HG02759 (cell line): ENCODE results near the gene NNAT.
"Not testable (repeated sequence)": the region's sequence is repeated elsewhere in the genome, so short reads cannot be mapped to it uniquely, and the experiment has no call there.

Source experiments
- ATAC-seq: cut with Tn5 transposase; IDR thresholded peaks from one replicate; pipeline ENCODE4 v1.9.1; 2021; ENCODE audit warnings: mild to moderate bottlenecking, moderate library complexity; ENCODE audit not compliant: unreplicated experiment

NNAT gene, protein sequence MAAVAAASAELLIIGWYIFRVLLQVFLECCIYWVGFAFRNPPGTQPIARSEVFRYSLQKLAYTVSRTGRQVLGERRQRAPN

GRCh38 chr20:37521061-37521771 lies at the start of gene NNAT:
Gene NNAT (plus strand): TSS chr20:37521250. CDS start chr20:37521332, 82 bp downstream.
- ATAC-seq = no peak

GRCh38 chr20:37471741-37472235 lies 49.3 kb upstream of the NNAT start:
- ATAC-seq = no peak

DNA sequence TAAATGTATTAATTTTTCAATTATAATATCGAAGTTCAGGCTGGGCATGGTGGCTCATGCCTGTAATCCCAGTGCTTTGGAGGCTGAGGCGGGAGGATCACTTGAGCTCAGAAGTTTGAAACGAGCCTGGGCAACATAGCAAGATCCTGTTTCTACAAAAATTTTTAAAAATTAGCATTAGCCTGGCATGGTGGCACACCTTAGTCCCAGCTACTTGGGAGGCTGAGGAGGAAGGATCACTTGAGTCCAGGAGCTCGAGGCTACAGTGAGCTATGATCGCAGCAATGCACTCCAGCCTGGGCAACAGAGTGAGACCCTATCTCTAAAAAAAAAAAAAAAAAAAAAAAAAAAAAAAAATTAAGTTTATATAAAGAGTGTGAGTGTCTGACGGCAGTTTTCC lies 48.6 kb upstream of the NNAT start:
- not testable (repeated sequence) for ATAC-seq

- ATAC-seq = no peak
Observed at GRCh38 chr20:37473249-37474000, 47.6 kb upstream of the NNAT start.

DNA sequence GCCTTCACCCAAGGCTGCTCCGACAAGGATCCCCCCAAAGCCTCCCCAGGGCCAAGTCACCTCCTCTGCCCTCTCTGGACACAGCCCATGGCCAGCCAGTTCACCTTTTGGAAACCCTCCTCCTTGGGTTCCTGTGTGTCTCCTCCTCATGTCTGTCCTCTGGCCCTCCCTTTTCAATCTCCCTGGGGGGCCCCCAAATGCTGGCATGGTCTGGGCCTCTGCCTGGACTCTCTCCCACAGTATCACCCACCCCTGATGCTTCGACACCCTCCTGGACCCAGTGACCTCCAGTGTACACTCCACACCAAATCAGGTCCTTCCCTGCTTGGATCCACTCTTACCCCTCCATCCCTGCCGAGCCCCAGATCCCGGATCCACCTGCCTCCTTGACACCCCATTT lies 46.7 kb upstream of the NNAT start:
- no peak for ATAC-seq

- no peak for ATAC-seq
Observed at GRCh38 chr20:37475252-37475651, 45.8 kb upstream of the NNAT start.

- no peak for ATAC-seq
Observed at GRCh38 chr20:37477041-37477440, 44.0 kb upstream of the NNAT start.

- ATAC-seq = no peak
Observed at GRCh38 chr20:37479266-37479665, 41.8 kb upstream of the NNAT start.

DNA sequence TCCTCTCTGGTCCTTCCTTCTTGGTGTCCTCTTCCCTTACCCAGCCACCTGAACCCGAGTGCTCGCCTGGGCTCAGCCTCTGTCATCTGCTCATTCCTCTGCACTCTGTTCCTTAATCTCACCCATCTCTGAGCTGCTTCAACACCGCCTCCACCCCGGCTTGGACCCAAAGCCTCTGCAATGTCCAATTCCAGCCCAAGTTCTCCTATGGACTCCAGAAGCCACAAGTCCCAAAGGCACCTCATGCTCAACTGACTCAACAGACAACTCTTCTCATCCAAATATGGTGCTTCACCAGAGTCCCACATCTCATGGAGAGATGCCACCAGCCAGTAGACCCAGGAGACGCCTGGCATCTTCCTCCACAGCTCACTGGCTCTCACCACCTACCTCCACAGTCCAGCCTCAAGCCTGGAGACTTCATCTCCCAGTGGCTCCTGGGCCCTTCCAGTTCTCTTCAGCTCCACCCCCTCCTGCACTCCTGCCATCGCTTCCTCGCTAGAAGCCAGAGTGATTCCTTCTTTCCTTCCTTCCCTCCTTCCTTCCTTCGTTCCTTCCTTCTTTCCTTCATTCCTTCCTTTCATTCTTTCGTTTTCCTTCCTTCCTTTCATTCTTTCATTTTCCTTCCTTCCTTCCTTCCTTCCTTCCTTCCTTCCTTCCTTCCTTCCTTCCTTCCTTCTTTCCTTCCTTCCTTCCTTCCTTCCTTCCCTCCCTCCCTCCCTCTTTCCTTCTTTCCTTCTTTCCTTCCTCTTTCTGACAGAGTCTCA lies 40.9 kb upstream of the NNAT start:
- no peak for ATAC-seq

GRCh38 chr20:37480919-37481318 lies 40.1 kb upstream of the NNAT start:
- ATAC-seq = no peak

GRCh38 chr20:37481610-37482009 lies 39.4 kb upstream of the NNAT start:
- ATAC-seq = no peak

DNA sequence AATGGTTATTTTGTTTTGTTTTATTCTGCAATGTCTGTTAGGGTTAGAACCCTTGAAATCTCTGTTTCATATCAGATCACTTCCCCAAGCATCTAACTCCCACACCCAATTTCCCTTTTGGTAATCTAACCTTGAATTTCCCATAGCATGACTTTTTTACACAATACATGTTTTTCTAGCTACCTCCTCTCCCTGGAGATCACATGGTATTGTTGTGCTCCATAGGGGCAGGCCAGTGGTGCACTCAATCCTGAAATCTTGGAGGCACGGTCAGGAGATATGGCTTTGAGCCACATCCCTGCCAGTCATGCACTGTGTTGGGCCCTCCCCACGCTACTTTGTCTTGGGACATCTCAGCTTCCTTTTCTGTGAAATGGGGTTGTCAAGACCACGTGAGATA lies 36.7 kb upstream of the NNAT start:
- ATAC-seq = no peak

DNA sequence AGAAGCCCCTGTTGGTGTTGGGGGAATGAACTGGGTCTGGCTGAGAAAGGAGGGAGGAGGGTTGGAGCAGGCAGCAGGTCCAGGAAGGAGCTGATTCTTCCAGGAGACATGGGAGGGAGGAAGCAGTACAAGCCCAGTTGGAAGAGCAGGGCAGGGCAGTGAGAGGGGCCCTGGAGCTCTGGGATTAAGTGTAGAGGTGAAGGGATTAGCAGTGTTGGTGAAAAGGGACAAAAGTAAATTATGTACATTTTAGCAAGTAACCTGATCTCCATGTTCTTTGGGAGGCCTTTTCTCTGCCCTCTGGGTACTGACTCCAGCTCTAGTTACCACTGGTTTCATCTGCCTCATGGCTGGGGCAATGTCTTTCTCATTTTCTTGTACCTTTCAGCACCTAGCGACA lies 34.8 kb upstream of the NNAT start:
- ATAC-seq = not testable (repeated sequence)

GRCh38 chr20:37490663-37491350 lies 30.2 kb upstream of the NNAT start:
- no peak for ATAC-seq

DNA sequence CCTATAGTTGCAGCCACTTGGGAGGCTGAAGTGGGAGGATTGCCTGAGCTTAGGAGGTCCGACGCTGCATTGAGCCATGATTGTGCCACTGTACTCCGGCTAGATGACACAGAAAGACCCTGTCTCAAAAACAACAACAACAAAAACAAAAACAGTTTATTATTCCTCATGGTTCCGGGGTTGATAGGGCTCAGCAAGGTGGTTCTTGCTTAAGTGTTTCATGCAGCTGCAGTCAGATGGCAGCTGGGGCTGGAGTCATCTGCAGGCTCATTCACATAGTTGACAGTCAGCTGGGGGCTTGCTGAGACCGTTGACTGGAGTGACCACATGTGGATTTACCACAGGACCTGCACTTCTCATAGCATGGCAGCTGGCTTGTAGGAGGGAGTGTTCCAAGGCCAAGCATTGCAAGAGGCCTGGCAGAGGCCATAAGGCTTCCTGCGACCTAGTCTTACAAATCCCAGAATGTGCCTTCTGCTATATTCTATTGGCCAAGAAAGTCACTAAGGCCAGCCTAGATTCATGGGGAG lies 28.9 kb upstream of the NNAT start:
- no peak for ATAC-seq

DNA sequence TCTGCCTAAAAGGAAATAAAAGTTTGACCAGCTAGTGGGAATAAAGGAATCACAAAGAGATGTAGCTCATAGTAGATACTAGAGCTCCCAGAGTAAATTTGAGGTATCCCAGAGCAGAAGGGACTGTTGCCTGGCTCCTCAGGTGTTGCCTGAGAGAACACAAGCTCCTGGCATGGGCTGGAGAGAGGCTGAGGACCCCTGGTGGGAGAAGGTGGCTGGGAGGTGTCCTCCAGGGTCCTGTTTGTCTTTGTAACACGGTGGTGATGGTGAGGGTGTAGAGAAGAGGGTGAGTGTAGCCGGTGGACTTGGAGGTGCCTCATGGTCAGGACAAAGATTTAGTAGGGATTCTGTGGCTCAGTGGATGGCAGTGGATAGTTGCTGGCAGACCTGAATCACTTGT lies 28.1 kb upstream of the NNAT start:
- no peak for ATAC-seq

GRCh38 chr20:37494301-37494700 lies 26.7 kb upstream of the NNAT start:
- no peak for ATAC-seq

GRCh38 chr20:37494796-37495195 lies 26.3 kb upstream of the NNAT start:
- ATAC-seq = no peak

- ATAC-seq = no peak
Observed at GRCh38 chr20:37498066-37498665, 22.9 kb upstream of the NNAT start.

DNA sequence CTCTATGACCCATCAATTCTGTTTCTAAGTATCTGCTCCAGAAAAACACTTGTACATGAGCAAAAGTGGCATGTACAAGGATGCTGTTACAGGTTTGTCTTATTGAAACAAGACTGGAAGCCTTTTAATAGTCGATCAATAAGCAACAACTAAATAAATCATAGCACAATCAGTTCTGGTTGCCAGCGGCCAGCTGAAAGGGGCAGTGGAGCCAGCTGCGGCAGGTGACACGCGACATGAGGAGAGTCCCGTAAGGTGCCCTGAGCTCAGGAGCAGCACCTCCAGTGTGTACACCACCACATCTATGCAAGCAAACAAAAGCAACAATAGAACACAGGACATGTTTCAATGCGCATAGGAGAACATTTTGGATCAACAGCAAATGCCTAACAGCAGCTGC lies 20.7 kb upstream of the NNAT start:
- no peak for ATAC-seq
